LoVo (cell line): Measurements from ENCODE around the gene CYP2S1.

Experiments
- DNase-seq: peaks from one replicate; pipeline ENCODE4 v3.0.0-alpha.2; 2016; ENCODE audit warnings: low spot score

Gene CYP2S1

GRCh38 chr19:41194157-41194552, 1.1 kb downstream of the CYP2S1 start:
- DNase-seq = no peak

DNA sequence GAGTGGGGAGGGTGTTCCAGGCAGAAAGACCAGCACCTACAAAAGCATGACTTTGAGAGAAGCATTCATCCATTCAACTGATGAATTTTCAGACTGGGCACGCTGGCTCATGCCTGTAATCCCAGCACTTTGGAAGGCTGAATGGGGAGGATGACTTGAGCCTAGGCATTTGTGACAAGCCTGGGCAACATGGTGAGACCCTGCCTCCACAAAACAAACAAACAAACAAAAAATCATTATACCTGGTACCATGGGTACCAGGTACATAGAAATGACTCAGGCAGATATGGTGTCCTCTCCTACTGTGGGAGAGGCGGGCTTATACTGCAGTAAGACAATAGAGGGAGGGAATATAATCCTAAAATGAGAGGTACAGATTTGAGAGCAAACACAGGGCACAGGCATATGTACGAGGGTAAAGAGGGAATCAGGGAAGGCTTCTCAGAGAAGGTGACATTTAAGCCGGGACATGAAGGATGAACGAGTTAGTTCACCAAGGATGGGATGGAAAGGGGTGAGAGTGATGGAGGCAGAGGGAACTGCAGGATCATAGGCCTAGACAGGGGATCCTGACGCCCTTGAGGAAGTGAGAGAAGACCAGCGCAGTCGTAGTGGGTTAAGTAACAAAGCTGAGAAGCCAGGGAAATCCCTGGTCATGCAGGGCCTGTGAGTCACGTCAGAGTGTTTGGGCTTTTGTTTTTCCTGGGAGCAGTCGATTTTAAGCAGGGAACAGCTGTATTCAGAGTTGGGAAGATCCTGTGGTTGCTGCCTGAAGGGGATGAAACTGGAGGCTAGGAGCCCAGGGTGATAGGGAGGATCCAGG, 2.9 kb downstream of the CYP2S1 start:
- DNase-seq = no peak

GRCh38 chr19:41198559-41198958, 5.5 kb downstream of the CYP2S1 start:
- no peak for DNase-seq

- no peak for DNase-seq
These were observed 10.4 kb downstream of the CYP2S1 start for GRCh38 chr19:41203371-41203770.

DNA sequence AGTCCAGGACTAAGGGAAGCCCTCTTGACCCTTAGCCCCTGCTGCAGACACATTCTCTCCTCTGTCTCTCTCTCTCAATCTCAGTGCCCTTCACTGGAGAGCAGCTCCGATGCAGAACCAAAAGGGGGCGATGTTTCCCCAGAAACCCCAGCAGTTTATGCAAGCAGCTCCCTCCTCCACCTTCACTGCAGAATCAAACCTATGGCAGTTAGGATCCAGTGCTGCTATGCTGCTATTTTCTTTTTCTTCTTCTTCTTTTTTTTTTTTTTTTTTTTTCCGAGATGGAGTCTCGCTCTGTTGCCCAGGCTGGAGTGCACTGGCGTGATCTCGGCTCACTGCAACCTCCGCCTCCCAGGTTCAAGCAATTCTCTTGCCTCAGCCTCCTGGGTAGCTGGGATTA, 11.3 kb downstream of the CYP2S1 start:
- DNase-seq = peak; percentile 66

DNA sequence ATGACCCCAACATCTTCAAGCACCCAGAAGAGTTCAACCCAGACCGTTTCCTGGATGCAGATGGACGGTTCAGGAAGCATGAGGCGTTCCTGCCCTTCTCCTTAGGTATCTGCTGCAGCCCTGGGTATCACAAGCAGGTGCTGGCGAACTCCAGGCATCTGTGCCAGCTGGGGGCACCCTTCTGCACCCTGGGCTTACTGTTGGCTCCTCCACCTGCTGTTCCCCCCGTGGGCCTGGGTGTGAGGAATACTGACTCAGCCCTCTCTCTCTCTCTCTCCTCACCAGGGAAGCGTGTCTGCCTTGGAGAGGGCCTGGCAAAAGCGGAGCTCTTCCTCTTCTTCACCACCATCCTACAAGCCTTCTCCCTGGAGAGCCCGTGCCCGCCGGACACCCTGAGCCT, 13.0 kb downstream of the CYP2S1 start:
- no peak for DNase-seq

- no peak for DNase-seq
These were observed 13.4 kb downstream of the CYP2S1 start for GRCh38 chr19:41206456-41206855.

DNA sequence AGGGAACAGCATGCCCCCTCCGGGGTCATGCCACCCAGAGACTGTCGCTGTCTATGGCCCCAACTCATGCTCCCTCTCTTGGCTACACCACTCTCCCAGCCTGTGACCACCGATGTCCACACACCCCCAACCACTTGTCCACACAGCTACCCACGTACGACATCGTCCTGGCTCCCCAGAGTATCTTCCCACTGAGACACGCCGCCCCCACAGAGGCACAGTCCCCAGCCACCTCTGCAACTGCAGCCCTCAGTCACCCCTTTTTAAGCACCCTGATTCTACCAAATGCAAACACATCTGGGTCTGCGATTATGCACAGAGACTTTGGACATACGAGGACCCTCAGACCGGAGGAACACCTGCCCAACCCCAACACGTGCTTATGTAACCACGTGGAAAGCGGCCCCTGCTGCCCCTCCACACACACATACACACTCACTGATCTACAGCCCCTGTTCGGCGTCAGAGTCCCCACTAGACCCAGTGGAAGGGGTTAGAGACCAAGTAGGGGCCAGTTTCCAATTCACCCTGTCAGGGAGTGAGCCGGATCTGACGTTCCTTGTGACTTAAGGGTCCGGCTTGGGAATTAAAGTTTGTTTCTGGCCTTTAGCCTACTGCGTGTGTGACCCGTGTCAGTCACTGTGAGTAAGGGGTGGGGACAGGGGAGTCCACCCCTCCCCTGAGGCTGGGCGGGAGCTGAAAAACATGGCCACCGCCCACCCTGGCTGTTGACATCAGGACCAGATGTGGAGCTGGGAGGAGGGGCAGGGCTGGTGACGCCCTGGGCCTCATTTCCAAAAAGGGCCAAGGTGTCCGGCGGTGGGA, 14.1 kb downstream of the CYP2S1 start:
- no peak for DNase-seq

GRCh38 chr19:41214161-41214560, 21.1 kb downstream of the CYP2S1 start:
- no peak for DNase-seq

- no peak for DNase-seq
These were observed 24.7 kb downstream of the CYP2S1 start for GRCh38 chr19:41217741-41218140.

- no peak for DNase-seq
These were observed 25.2 kb downstream of the CYP2S1 start for GRCh38 chr19:41218249-41218614.

DNA sequence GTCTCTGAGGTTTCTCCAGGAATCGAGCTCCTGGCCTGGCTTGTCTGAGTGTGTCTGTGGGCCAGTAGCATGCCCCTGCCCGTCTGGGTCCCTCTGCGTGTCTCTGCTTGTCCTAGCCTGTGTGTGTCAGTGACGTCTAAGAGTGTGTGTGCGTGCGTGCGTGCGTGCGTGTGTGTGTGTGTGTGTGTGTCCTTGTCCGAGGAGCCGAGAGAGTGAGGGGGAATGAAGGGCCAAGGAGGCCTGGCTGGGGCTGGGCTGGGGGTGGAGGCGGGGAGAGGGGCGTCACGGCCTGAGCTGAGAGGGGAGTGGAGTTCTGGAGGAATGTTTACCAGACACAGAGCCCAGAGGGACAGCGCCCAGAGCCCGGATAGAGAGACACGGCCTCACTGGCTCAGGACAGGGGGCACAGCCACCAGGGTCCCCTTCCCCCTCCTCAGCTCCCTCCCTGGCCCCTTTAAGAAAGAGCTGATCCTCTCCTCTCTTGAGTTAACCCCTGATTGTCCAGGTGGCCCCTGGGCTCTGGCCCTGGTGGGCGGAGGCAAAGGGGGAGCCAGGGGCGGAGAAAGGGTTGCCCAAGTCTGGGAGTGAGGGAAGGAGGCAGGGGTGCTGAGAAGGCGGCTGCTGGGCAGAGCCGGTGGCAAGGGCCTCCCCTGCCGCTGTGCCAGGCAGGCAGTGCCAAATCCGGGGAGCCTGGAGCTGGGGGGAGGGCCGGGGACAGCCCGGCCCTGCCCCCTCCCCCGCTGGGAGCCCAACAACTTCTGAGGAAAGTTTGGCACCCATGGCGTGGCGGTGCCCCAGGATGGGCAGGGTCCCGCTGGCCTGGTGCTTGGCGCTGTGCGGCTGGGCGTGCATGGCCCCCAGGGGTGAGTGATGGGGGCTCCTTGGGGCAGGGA, 25.8 kb downstream of the CYP2S1 start, which contains the start of gene AXL:
Gene AXL, plus strand, starts transcription at position 609 of the 893 bp plus-strand sequence. Its CDS starts 170 bp downstream, at position 779.
- DNase-seq = no peak

DNA sequence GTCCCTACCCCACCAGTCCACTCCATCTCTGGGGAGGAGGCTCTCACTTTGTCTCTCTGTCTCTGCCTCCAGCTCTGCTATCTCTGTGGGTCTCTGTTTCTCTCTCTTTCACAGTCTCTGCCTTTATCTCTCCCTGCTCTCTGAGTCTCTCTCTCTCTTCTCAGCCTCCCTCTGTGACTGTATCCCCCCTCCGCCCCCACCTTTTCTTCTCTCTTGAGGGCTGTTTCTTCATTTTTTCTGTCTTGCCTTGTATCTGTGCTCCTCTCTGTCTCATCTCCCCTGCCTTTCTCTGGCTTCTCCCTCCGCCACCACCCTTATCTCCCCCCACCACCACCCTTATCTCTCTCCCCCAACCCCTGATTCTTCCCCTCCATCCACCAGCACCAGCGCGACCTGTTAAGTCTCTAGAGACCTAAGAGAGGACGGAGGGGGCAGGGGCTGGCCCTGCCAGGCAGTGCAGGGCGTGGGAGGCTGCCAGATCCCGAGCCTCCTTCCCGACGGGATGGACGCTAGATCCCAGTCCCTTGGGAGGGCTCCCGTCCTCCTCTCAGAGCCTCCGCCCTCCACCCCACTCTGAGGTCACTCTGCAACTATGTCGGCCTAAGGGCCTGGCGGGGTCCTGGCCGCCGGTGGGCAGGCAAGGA, 27.0 kb downstream of the CYP2S1 start:
- DNase-seq = no peak

DNA sequence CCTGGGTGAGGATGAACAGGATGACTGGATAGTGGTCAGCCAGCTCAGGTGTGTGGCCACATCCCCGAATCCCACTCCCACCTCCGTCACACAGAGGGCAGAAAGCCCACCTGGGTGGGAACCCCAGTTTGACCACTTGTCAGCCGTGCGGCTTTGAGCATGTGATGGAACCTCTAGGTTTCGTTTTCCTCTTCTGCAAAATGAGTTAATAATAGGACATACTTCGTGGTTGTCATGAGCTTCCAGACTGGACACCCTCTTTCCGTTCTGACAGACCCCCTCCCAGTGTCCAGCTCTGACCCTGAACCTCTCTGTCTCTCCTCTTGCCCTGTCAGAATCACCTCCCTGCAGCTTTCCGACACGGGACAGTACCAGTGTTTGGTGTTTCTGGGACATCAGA, 27.8 kb downstream of the CYP2S1 start:
- no peak for DNase-seq

- DNase-seq = no peak
These were observed 28.6 kb downstream of the CYP2S1 start for GRCh38 chr19:41221514-41222205.

DNA sequence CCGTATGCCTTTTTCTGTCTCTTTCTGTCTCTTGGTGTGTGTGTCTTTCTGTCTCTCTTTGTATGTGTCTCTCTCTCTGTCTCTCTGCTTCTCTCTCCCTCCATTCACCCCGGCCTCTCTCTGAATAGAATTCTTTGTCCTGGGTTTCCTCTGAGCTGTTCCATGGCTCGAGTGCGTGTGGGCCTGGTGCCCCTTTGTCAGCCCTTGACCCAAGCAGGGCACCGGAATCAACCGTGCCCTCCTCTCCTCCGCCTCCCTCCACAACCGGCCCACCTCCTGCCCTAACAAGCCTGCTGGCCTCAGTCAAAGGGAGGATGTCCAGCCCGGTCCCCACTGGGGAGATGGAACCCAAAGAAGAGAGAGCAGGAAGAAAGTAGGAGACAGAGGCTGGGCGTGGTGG, 29.2 kb downstream of the CYP2S1 start:
- DNase-seq = no peak

DNA sequence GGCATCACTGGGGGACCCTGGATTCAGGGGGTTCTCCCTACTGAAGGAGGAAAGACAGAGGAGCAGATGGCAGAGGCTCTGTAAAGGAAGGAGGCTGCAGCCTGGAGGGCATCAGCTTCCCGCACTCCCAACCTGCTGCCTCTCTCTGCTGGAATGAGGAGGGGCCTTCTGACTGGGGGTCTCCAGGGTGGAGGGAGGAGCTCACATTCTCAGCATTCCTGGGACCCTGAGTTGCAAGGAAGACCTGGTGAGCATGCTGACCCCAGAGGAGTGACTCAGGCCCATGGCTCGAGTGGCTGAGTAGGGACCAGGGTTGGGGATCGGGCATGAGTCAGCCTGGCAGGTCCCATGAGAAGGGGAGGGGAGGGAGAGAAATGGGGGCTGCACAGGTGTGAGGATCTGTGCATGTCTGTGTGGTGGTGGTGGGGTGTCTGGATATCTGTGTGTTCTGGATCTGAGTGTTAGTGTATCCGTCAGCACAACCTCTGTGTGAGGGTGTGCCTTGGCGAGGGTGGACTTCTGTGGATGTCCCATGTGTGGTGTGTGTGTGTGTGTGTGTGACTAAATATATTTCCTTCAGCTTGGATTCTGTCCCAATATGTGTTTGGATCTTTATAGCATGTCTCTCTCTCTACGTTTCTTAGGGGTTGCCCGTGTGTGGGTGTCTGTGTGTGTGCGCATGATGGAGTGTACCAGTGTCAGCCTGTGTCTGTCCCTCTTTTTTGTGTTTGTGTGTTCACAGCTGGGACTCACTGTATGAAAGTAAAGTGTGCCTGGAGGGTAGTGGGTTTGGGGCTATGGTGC, 30.6 kb downstream of the CYP2S1 start:
- peak; percentile 51 for DNase-seq

GRCh38 chr19:41224632-41225031, 31.6 kb downstream of the CYP2S1 start:
- DNase-seq = no peak

- peak; percentile 69 for DNase-seq
These were observed 32.4 kb downstream of the CYP2S1 start for GRCh38 chr19:41225238-41226052.
